Right lobe of liver (tissue), 6 donors: ENCODE results near the gene SART3. TPM values are rescaled to one million over a fixed set of nuclear protein-coding genes. Genes with fewer than 3 reads are reported as not detected.

Experiments
- ATAC-seq, 4 donors: fragments of 200-7000 bp; cut with Tn5 transposase; one replicate each; pipeline ENCODE4 v1.9.1; 2020; ENCODE audit warnings: mild to moderate bottlenecking in 4 of 4, moderate library complexity in 4 of 4
- DNase-seq, 3 donors: peaks; one replicate each; pipeline ENCODE4 v3.0.0-alpha.2; 2020
- H3K27ac ChIP-seq, 3 donors: fragments of 200-600 bp; one replicate each; pipeline ENCODE4 v1.8.0; 2022
- H3K27me3 ChIP-seq, 2 donors: fragments of 200-600 bp; one replicate each; pipeline ENCODE4 v1.8.0; 2022
- H3K36me3 ChIP-seq, 4 donors: fragments of 200-600 bp; sonication (generic) in 1 of 4; one replicate each; pipeline versions ENCODE4 v1.5.1 to v1.8.0; 2017 to 2022; ENCODE audit warnings: control low read depth in 1 of 4
- H3K4me1 ChIP-seq, 4 donors: fragments of 200-600 bp; sonication (generic) in 1 of 4; one replicate each; pipeline versions ENCODE4 v1.5.1 to v1.8.0; 2017 to 2022; ENCODE audit warnings: control low read depth in 1 of 4
- H3K4me3 ChIP-seq, 3 donors: fragments of 200-600 bp; one replicate each; pipeline ENCODE4 v1.8.0; 2022
- H3K9me3 ChIP-seq, 4 donors: fragments of 200-600 bp; sonication (generic) in 1 of 4; one replicate each; pipeline versions ENCODE4 v1.5.1 to v1.8.0; 2017 to 2022; ENCODE audit warnings: control low read depth in 1 of 4
- POLR2A ChIP-seq: fragments of 450-650 bp; IDR thresholded peaks from one replicate; pipeline ENCODE4 v1.6.1; 2017; ENCODE audit warnings: antibody characterized with exemption, mild to moderate bottlenecking
- WGBS: methylation state at CpG from one replicate; pipeline ENCODE4 v1.1.6; 2018; ENCODE audit warnings: low coverage, low lambda C conversion rate; ENCODE audit not compliant: insufficient coverage; ENCODE audit errors: missing lambda C conversion rate; 5-methylcytosine and 5-hydroxymethylcytosine counted together
- intact Hi-C, 2 donors: fragments of 100-400 bp; cut with DNase I; formaldehyde crosslinking; loops; one replicate each; pipeline versions ENCODE4 v1.11.2 to v1.14.1; 2022
- total RNA-seq, 6 experiments: library from RNA; depleted of rRNA in 2 of 6; stranded (reverse); fragments of >200 nt in 2 of 6; fragmentation: NEBNext Ultra II Directional in 3 of 6; extraction: Animal tissue kit (Norgen Biotek cat#: 25700) in 3 of 6; gene quantifications; one replicate each; pipeline versions ENCODE4 v1.1.0 to v1.2.4, GENCODE V29; 2016 to 2023
- TF ChIP-seq, protein P1 (sequence below), 4 donors: fragments of 200-600 bp in 3 of 4; fragments of 450-650 bp in 1 of 4; IDR thresholded peaks; one replicate each; pipeline versions ENCODE4 v1.5.1 to v1.8.0; 2016 to 2022; ENCODE audit warnings: antibody characterized with exemption in 4 of 4, mild to moderate bottlenecking in 2 of 4
- donor health status: DM: no; HTN: yes; CAD: no.
- donor health status: DM: no; HTN: no; CAD: no.
- donor health status: DM: no; HTN: no; CAD: no.
- donor health status: DM: no; HTN: yes; CAD: no.
- donor health status: DM: no; HTN: yes; CAD: no.

SART3 gene
- total RNA-seq, 6 experiments from 2014 or later, result 13.2 to 28.4 (median 20.6) TPM

DNA sequence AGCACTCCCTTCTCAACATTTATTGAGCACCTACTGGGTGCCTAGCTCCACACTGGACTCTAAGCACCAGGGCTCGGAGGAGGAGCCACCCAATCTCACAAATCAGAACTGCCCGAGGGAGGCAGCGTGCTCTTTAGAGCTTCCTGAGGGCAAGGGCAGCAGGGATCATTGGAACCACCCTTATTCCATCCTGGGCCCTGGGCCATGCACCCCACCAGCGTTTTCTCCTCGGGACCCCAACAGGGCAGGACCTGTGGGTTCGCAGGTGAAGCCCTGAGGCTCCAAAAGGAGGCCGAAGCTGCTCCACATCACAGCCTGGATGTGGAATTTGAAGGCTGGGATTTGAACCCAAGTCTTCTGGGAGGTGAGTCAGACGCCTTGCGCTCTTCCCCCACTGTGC, 21.5 kb upstream of the SART3 start:
- no CpG with 5 or more reads among the region's 9 CpGs for WGBS
- intact Hi-C loops, result no loop called here
- TF ChIP-seq, protein P1, sequence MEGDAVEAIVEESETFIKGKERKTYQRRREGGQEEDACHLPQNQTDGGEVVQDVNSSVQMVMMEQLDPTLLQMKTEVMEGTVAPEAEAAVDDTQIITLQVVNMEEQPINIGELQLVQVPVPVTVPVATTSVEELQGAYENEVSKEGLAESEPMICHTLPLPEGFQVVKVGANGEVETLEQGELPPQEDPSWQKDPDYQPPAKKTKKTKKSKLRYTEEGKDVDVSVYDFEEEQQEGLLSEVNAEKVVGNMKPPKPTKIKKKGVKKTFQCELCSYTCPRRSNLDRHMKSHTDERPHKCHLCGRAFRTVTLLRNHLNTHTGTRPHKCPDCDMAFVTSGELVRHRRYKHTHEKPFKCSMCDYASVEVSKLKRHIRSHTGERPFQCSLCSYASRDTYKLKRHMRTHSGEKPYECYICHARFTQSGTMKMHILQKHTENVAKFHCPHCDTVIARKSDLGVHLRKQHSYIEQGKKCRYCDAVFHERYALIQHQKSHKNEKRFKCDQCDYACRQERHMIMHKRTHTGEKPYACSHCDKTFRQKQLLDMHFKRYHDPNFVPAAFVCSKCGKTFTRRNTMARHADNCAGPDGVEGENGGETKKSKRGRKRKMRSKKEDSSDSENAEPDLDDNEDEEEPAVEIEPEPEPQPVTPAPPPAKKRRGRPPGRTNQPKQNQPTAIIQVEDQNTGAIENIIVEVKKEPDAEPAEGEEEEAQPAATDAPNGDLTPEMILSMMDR (IDR thresholded peaks at IDR 0.05), result no peak
- no peak for TF ChIP-seq POLR2A
- ATAC-seq, result no peak
- Histone ChIP-seq H3K4me3 (no peak overlapping the region), H3K27me3 (no peaks in the 10 kb centered on the region), H3K27ac (no peak overlapping the region), H3K36me3 (no peaks in the 10 kb centered on the region), H3K9me3 (no peaks in the 10 kb centered on the region), H3K4me1 (no peaks in the 10 kb centered on the region)
- no peak for DNase-seq

DNA sequence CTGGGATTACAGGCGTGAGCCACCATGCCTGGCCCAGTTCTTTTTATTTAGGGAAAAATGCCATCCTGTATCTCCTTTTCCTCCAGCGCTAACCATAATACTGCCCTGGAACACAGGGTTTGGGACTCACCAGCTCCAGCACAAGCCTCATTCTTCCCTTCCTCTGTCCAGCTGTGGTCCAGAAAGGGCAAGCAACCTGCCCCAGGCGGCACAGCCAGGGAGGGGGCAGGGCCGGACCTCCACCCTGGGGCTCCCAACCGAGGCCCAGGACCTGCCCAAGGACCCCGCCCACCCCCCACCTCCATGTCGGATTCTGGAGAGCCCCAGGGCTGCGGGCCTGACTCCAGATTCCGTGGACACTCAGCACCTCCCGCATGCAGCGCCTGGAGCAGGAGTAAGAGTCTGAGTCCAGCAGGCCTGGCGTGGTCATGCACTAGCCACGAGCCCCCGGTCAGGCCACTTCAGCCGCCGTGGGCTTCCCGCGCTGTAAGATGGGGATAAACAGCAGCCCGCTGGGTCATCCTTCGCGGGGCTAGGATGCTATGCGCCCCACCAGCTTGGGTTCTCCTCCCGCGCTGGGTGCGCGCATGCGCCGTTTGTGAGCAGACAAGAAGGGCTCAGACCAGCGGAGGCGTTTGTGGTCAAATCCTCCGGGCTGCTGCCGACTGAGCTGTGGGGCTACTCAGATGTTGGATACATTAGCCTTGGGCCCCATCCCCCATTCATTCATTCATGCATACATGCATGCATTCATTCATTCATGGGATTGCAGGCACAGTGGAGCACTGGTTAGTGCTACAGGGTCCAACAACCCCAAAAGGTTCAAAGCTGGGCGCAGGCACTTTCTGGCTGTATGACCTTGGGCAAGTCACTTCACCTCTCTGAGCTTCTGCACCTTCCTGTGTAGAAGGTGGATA, 20.6 kb upstream of the SART3 start:
- TF ChIP-seq, protein P1 (IDR thresholded peaks at IDR 0.05), result no peak
- no peak for TF ChIP-seq POLR2A
- Histone ChIP-seq H3K27ac (no peak overlapping the region), H3K9me3 (no peaks in the 10 kb centered on the region), H3K36me3 (no peaks in the 10 kb centered on the region), H3K4me3 (no peak overlapping the region), H3K4me1 (no peaks in the 10 kb centered on the region), H3K27me3 (no peaks in the 10 kb centered on the region)
- WGBS, result 81% methylated on average over 7 of the region's 33 CpGs
- DNase-seq (no peak), ATAC-seq (no peak)
- intact Hi-C loops, result no loop called here

- WGBS, result 54% methylated on average over 3 of the region's 3 CpGs
- Histone ChIP-seq H3K27ac (no peak overlapping the region), H3K36me3 (no peaks in the 10 kb centered on the region), H3K4me3 (no peak overlapping the region), H3K27me3 (no peaks in the 10 kb centered on the region), H3K9me3 (no peaks in the 10 kb centered on the region), H3K4me1 (no peaks in the 10 kb centered on the region)
- ATAC-seq (no peak), DNase-seq (no peak)
- TF ChIP-seq POLR2A, result no peak
- TF ChIP-seq, protein P1 (IDR thresholded peaks at IDR 0.05), result no peak
- intact Hi-C loops, result no loop called here
These were observed 19.6 kb upstream of the SART3 start for GRCh38 chr12:108580531-108580930.

- no peak for DNase-seq
- Histone ChIP-seq H3K4me3 (no peak overlapping the region), H3K9me3 (no peaks in the 10 kb centered on the region), H3K36me3 (no peaks in the 10 kb centered on the region), H3K27me3 (no peaks in the 10 kb centered on the region), H3K4me1 (no peaks in the 10 kb centered on the region), H3K27ac (no peak overlapping the region)
- 88% methylated on average over 3 of the region's 3 CpGs for WGBS
- no peak for ATAC-seq
- TF ChIP-seq, protein P1 (IDR thresholded peaks at IDR 0.05), result no peak
- TF ChIP-seq POLR2A, result no peak
- intact Hi-C loops, result loop anchor here in 1 of 2 donors (5.0 kb wide), 1 partner anchor 33 kb away; no protein-coding TSS in a partner anchor
These were observed 17.8 kb upstream of the SART3 start for GRCh38 chr12:108578813-108579212.
